ENCODE measurements around the gene SPPL2B. TPM values are rescaled to one million over a fixed set of nuclear protein-coding genes. Genes with fewer than 3 reads are reported as not detected.

SPPL2B gene
- total RNA-seq, 1 donor: 33.5 TPM

- Histone ChIP-seq H3K27me3 (ENCODE audit: insufficient read depth, low read length) (no peaks in the 10 kb centered on the region), H3K4me3 (ENCODE audit: low read length) (no peak overlapping the region), H3K4me1 (ENCODE audit: insufficient read depth, low read length) (peaks cover 21% of the 10 kb centered on the region), H3K9me3 (ENCODE audit: low read depth, low read length) (no peaks in the 10 kb centered on the region)
Observed at GRCh38 chr19:2336528-2337328, 8.2 kb downstream of the SPPL2B start.

GRCh38 chr19:2337329-2337707, 8.8 kb downstream of the SPPL2B start:
- Histone ChIP-seq H3K9me3 (ENCODE audit: low read depth, low read length) (no peaks in the 10 kb centered on the region), H3K4me1 (ENCODE audit: insufficient read depth, low read length) (peaks cover 15% of the 10 kb centered on the region), H3K4me3 (ENCODE audit: low read length) (no peak overlapping the region), H3K27me3 (ENCODE audit: insufficient read depth, low read length) (no peaks in the 10 kb centered on the region)

- Histone ChIP-seq H3K27me3 (ENCODE audit: insufficient read depth, low read length) (no peaks in the 10 kb centered on the region), H3K4me3 (ENCODE audit: low read length) (no peak overlapping the region), H3K9me3 (ENCODE audit: low read depth, low read length) (no peaks in the 10 kb centered on the region), H3K4me1 (ENCODE audit: insufficient read depth, low read length) (peaks cover 9% of the 10 kb centered on the region)
Observed at GRCh38 chr19:2338055-2338615, 9.7 kb downstream of the SPPL2B start.

- Histone ChIP-seq H3K4me1 (ENCODE audit: insufficient read depth, low read length) (peaks cover under 1% of the 10 kb centered on the region), H3K4me3 (ENCODE audit: low read length) (no peak overlapping the region), H3K27me3 (ENCODE audit: insufficient read depth, low read length) (no peaks in the 10 kb centered on the region), H3K9me3 (ENCODE audit: low read depth, low read length) (no peaks in the 10 kb centered on the region)
Observed at GRCh38 chr19:2338751-2339643, 10.5 kb downstream of the SPPL2B start.

- no peak overlapping the region for H3K4me3 ChIP-seq (ENCODE audit: low read length)
- no peaks in the 10 kb centered on the region for H3K9me3 ChIP-seq (ENCODE audit: low read depth, low read length)
- no peaks in the 10 kb centered on the region for H3K27me3 ChIP-seq (ENCODE audit: insufficient read depth, low read length)
- no peaks in the 10 kb centered on the region for H3K4me1 ChIP-seq (ENCODE audit: insufficient read depth, low read length)
Observed at GRCh38 chr19:2339644-2340310, 11.3 kb downstream of the SPPL2B start.

GRCh38 chr19:2340496-2341243, 12.2 kb downstream of the SPPL2B start:
- H3K4me1 ChIP-seq (ENCODE audit: insufficient read depth, low read length): no peaks in the 10 kb centered on the region
- no peaks in the 10 kb centered on the region for H3K9me3 ChIP-seq (ENCODE audit: low read depth, low read length)
- no peaks in the 10 kb centered on the region for H3K27me3 ChIP-seq (ENCODE audit: insufficient read depth, low read length)
- no peak overlapping the region for H3K4me3 ChIP-seq (ENCODE audit: low read length)

- H3K4me1 ChIP-seq (ENCODE audit: insufficient read depth, low read length): no peaks in the 10 kb centered on the region
- no peaks in the 10 kb centered on the region for H3K27me3 ChIP-seq (ENCODE audit: insufficient read depth, low read length)
- H3K4me3 ChIP-seq (ENCODE audit: low read length): no peak overlapping the region
- no peaks in the 10 kb centered on the region for H3K9me3 ChIP-seq (ENCODE audit: low read depth, low read length)
Observed at GRCh38 chr19:2341244-2341751, 12.8 kb downstream of the SPPL2B start.

- H3K9me3 ChIP-seq (ENCODE audit: low read depth, low read length): no peaks in the 10 kb centered on the region
Observed at GRCh38 chr19:2341982-2342381, 13.5 kb downstream of the SPPL2B start.

GRCh38 chr19:2342656-2343288, 14.3 kb downstream of the SPPL2B start:
- Histone ChIP-seq H3K4me1 (ENCODE audit: insufficient read depth, low read length) (no peaks in the 10 kb centered on the region), H3K4me3 (ENCODE audit: low read length) (no peak overlapping the region), H3K27me3 (ENCODE audit: insufficient read depth, low read length) (no peaks in the 10 kb centered on the region), H3K9me3 (ENCODE audit: low read depth, low read length) (no peaks in the 10 kb centered on the region)

More at GRCh38 chr19:2341982-2342381, 13.5 kb downstream of the SPPL2B start:
- H3K27me3 ChIP-seq (ENCODE audit: insufficient read depth, low read length): no peaks in the 10 kb centered on the region
- no peak overlapping the region for H3K4me3 ChIP-seq (ENCODE audit: low read length)
- H3K4me1 ChIP-seq (ENCODE audit: insufficient read depth, low read length): no peaks in the 10 kb centered on the region

- H3K27me3 ChIP-seq (ENCODE audit: insufficient read depth, low read length): no peaks in the 10 kb centered on the region
- H3K9me3 ChIP-seq (ENCODE audit: low read depth, low read length): no peaks in the 10 kb centered on the region
- no peaks in the 10 kb centered on the region for H3K4me1 ChIP-seq (ENCODE audit: insufficient read depth, low read length)
- H3K4me3 ChIP-seq (ENCODE audit: low read length): no peak overlapping the region
Observed at GRCh38 chr19:2343289-2343982, 15.0 kb downstream of the SPPL2B start.

GRCh38 chr19:2344381-2344870, 15.9 kb downstream of the SPPL2B start:
- Histone ChIP-seq H3K4me1 (ENCODE audit: insufficient read depth, low read length) (no peaks in the 10 kb centered on the region), H3K4me3 (ENCODE audit: low read length) (no peak overlapping the region), H3K9me3 (ENCODE audit: low read depth, low read length) (no peaks in the 10 kb centered on the region), H3K27me3 (ENCODE audit: insufficient read depth, low read length) (no peaks in the 10 kb centered on the region)

GRCh38 chr19:2345076-2345475, 16.6 kb downstream of the SPPL2B start:
- Histone ChIP-seq H3K27me3 (ENCODE audit: insufficient read depth, low read length) (no peaks in the 10 kb centered on the region), H3K9me3 (ENCODE audit: low read depth, low read length) (no peaks in the 10 kb centered on the region)

More at GRCh38 chr19:2345076-2345475, 16.6 kb downstream of the SPPL2B start:
- Histone ChIP-seq H3K4me1 (ENCODE audit: insufficient read depth, low read length) (no peaks in the 10 kb centered on the region), H3K4me3 (ENCODE audit: low read length) (no peak overlapping the region)

All from mononuclear cell (primary cell).